Measurements from ENCODE around the gene TLX2. TPM values are rescaled to one million over a fixed set of nuclear protein-coding genes. Genes with fewer than 3 reads are reported as not detected.

The TLX2 gene
- total and polyA plus RNA-seq, 2 of the 13 experiments (the other 11 are each of a cell fraction or from before 2014, with no cell fraction given), result 0.05 to 0.20 TPM

- TF ChIP-seq KDM1A (CRISPR knock-in tag; IDR thresholded peaks at IDR 0.05) (no peak), TBX3 (IDR thresholded peaks at IDR 0.05; ENCODE audit: borderline replicate concordance) (no peak), FOXP1 (IDR thresholded peaks at IDR 0.05) (no peak), FOXP1 (CRISPR knock-in tag; IDR thresholded peaks at IDR 0.05) (peak; percentile 11; the same call in 1 of the 2 replicates), SP140L (CRISPR knock-in tag; IDR thresholded peaks at IDR 0.05; ENCODE audit: borderline replicate concordance) (no peak), MAX (IDR thresholded peaks at IDR 0.05) (no peak), IRF1 (CRISPR knock-in tag; IDR thresholded peaks at IDR 0.05; ENCODE audit: low read depth) (0 out of 2 replicates have a peak, but pooled peaks have one; percentile 59), PLSCR1 (CRISPR knock-in tag; IDR thresholded peaks at IDR 0.05; ENCODE audit: borderline replicate concordance) (no peak), CHD2 (IDR thresholded peaks at IDR 0.05; ENCODE audit: low read depth, low read length) (no peak), LRRFIP1 (CRISPR knock-in tag; conservative IDR thresholded peaks at IDR 0.05) (no peak), ZXDC (CRISPR knock-in tag; IDR thresholded peaks at IDR 0.05) (0 out of 2 replicates have a peak, but pooled peaks have one; percentile 22), PITX1 (CRISPR knock-in tag; IDR thresholded peaks at IDR 0.05) (0 out of 2 replicates have a peak, but pooled peaks have one; percentile 23), EED (CRISPR knock-in tag; IDR thresholded peaks at IDR 0.05) (peak; percentile 11; the same call in 1 of the 2 replicates), ZZZ3 (CRISPR knock-in tag; IDR thresholded peaks at IDR 0.05; ENCODE audit: borderline replicate concordance) (peak; percentile 60; the same call in 1 of the 2 replicates), NRL (CRISPR knock-in tag; IDR thresholded peaks at IDR 0.05; ENCODE audit: borderline replicate concordance) (0 out of 2 replicates have a peak, but pooled peaks have one; percentile 38), ZNF687 (CRISPR knock-in tag; IDR thresholded peaks at IDR 0.05) (peak; percentile 49)
These were observed 38.9 kb downstream of the TLX2 start (continued) for GRCh38 chr2:74552914-74553811.

All from HepG2 (cell line).